GM21367 (cell line): ENCODE measurements around the gene NPS.

ENCODE experiments used
- ATAC-seq: cut with Tn5 transposase; IDR thresholded peaks from one replicate; pipeline ENCODE4 v1.9.1; 2021; ENCODE audit not compliant: unreplicated experiment

The NPS gene

DNA sequence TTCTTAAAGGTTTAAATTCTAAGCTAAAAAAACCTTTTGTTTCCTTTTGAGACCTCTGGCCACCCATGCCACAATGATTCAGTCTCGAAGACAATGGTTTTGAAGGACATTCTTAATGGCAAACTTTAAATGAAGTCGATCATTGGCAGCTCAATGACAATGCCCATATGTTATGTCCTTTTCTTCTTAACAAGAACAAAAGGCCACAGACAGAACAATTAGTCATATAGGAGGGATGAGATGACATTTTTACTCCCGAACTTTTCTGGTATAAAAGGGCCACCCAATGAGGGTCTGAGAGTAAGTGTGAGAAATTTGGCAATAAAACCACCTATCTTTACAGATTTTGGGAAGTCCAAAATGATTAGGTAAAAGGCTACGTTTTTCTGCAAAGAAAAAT is at the start of gene NPS:
Gene NPS, plus strand, starts transcription at position 301 of the 400 bp plus-strand sequence. Its CDS starts 60 bp downstream, at position 361.
- ATAC-seq = no peak

GRCh38 chr10:127500127-127500526 is 49.0 kb upstream of the NPS start:
- ATAC-seq = no peak

- ATAC-seq = no peak
Measured at GRCh38 chr10:127506094-127506493, 43.0 kb upstream of the NPS start.

GRCh38 chr10:127522298-127522697 is 26.8 kb upstream of the NPS start:
- ATAC-seq = no peak

- ATAC-seq = no peak
Measured at GRCh38 chr10:127523476-127523875, 25.6 kb upstream of the NPS start.

DNA sequence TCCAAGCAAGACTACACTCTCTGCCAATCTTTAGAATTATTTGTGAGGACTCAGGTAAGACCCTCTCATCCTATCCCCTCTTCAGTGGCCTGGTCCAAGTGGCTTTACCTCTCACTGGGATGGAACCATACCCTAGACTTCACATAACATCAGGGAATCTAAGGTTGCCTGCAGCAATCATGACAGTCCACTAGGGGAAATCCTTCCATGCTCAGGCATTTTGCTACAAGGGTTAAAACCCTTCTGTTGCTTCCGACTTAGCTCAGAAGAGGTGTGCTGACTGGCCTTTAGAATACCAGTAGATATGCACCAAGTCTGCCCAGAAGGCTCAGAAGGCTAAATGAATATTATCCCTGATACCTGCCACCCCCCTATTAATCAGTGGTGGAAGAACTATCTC is 24.9 kb upstream of the NPS start:
- no peak for ATAC-seq

GRCh38 chr10:127524908-127525665 is 24.0 kb upstream of the NPS start:
- ATAC-seq = no peak

DNA sequence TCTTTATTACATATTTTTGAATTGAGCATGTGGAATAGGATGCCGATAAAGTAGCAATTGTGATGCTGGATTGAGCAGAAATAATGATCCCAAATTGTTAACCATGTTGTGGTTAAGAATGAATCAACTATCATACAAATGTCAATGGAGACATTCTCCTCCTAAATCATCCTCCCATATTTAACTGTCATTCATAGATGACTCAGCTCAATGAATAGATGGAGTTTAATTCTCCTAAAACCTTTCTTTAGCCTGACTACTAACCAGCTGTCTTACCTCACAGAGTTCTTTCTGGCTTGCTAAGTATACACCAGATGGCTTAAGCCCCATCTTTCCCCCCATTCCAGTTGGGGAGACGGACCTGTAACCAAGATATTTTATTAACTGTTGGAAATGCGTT is 23.4 kb upstream of the NPS start:
- no peak for ATAC-seq

GRCh38 chr10:127526161-127526560 is 22.9 kb upstream of the NPS start:
- no peak for ATAC-seq

DNA sequence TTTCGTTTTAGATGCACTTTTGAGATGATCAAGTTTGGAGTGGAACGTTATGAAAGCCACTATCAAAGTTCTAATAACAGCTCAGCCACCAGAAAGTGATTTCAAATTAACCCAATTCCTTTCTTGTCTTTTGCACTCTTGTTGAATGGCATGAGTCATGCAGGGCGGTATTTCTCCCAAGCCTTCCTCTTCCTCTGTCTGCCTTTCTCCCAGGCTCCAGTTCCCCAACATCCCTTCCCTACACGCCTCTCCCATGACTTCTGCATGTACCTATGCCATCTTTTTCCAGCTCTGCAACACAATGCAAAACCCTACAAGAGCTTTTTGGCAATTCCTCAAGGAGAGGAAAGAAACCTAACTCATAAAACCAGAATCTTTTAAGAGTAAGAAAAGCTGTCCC is 21.8 kb upstream of the NPS start:
- no peak for ATAC-seq

DNA sequence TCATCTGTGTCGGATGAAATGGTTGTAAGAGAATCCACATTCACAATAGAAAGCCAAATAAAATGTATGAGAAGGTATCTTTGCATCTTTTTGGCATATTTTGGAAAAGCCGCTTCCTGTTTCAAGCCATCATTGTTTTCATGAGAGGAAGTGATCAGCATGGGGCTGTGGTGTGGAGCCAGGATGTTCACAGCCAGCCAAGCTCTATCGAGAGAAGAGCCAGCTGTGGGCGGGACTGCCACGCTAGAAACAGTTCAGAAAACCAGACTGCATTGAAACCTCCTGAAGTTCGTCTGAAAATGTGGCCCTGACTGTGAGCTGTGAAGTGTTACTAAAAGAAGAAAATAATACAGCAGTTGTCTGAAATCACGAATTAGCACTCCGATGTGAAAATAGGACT is 21.2 kb upstream of the NPS start:
- no peak for ATAC-seq

DNA sequence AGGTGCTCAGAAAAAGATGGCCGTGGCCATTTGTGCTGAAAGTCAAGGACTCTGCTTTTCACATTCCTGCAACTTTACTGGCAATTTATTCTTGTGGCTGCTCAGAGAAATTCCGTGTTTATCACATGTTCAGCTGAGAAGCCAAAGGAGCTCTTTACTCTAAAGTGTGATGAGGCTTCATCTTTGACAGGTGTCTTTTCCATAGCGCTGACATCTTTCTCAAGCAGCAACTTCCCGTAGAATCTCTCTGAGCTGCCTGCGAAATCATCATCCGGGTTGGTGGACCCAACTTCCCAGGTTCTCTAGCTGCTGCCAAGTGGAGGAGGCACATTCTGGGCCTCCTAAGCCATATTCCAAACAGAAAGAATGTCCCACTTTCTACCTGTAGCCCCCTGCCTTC is 16.9 kb upstream of the NPS start:
- ATAC-seq = no peak

GRCh38 chr10:127532659-127533058 is 16.4 kb upstream of the NPS start:
- no peak for ATAC-seq

DNA sequence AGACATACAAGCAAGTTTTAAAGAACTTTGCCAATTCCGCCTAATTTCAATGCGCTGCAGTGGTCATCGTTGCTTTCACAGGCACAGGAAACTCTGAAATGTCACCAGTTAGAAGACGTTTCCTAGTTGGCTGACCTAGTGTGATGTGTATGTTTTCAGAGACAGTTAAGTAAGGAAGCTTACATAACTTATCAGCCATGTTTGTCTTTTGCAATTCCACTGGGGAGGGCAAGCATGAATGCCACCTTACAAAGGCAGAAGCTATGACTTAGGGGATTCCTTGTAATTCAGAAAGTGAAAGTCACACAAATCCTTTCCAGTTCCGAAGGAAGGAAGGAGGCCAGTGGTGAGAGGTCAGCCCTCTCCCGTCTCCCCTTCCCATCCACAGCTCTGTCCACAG is 15.0 kb upstream of the NPS start:
- no peak for ATAC-seq

- ATAC-seq = no peak
Measured at GRCh38 chr10:127534496-127534895, 14.6 kb upstream of the NPS start.

- no peak for ATAC-seq
Measured at GRCh38 chr10:127535802-127536515, 13.2 kb upstream of the NPS start.

DNA sequence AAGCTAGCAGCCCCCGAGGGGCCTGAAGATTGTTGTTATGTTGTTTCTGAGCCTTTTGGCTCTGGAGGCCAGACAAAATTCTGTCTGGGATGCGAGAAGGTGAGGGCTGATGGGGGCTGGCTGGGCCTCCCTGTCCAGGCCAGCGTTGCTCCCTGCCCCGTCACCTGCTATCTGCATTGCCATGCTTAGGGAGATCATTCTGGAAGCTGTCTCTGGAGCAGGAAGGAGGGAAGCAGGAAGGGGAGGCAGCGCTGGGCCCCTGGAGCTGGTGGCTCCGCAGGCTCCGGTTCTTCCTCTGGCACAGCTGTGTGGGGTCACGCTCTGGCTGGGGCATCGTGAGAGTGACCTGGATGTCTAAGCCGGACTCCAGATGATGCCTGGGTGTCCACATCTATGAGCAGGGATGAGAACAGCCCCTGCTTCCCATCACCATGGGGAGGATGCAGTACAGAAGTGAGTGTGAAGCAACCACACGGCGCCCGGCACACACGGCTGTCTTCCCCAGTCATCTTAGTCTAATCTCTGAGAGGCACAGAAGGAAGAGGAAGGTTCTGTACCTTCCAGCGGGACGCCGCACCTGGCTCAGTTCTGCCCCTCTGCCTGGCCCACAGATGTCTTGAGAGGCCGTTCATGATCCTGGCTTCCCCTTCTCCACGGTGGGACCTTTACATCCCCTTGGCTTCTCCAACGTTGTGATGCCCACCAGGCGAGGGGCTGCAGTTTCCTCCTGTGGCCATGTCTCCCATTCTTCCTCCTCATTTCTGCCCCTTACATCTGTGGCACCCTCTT is 11.9 kb upstream of the NPS start:
- ATAC-seq = no peak

- no peak for ATAC-seq
Measured at GRCh38 chr10:127537924-127538323, 11.2 kb upstream of the NPS start.

- no peak for ATAC-seq
Measured at GRCh38 chr10:127548022-127548421, 1.1 kb upstream of the NPS start.

DNA sequence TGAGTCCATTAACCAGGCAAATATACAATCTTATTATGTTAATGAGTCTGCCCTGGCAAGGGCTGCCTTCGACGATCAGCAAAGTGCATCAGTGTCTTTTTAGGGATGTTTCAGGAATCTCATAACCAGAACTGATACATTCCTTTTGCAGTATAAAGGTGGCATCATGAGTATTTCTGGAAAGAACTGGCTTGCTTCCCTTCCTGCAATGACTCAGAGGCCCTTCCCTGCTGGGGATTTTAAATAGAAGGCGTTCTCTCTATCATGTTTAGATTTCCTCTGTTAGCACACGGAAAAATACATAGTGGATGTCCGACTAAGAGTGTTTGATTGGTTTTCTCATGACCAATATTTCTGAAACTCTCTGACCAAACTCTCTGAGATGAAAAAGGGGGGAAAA is 1.8 kb downstream of the NPS start:
- ATAC-seq = no peak

DNA sequence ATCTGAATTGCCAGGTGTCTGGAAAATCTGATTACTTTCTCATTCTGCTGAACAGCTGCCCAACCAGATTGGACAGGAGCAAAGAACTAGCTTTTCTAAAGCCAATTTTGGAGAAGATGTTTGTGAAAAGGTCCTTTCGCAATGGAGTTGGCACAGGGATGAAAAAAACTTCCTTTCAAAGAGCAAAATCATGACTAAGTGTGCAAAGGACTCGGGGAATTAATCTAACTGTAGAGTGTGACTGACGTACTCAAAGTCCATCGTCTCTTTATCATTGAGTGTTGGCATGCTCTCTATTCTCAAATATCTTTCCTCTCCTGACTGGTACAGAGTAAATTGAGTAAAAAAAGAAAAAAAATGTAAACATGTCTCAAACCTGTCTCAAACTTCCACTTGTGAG is 3.3 kb downstream of the NPS start:
- no peak for ATAC-seq

DNA sequence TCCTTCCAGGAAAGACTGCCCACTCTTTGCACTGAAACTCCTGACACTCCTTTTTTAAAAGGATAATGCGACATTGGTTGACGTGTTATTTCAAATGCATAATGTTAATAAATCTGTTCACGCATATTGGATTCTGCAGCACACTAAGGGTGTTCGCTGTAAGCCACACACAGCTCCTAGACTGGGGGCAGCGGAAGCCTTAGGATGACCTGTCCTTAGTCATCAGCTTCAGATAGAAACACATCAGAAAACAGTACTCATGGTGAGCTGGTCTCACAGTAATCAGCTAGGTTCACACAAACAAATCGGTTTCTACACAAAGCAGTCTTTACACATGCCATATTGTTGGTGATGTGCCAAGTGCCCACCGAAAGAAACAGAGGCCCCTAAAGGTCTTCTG is 4.3 kb downstream of the NPS start:
- ATAC-seq = no peak
